Measurements from ENCODE around the gene SSBP4.

- no peak for TF ChIP-seq CTCF (IDR thresholded peaks at IDR 0.05)
- TF ChIP-seq POLR2A (IDR thresholded peaks at IDR 0.05), result no peak
These were observed 25.4 kb upstream of the SSBP4 start for GRCh38 chr19:18393836-18394235.

All from testis (tissue), 2 donors.